CD14-positive monocyte (primary cell): ENCODE data around the gene KIF18A. TPM values are rescaled to one million over a fixed set of nuclear protein-coding genes. Genes with fewer than 3 reads are reported as not detected.

ENCODE experiments used
- DNase-seq, 3 donors: peaks; one replicate each; pipeline ENCODE4 v3.0.0-alpha.2; 2011 to 2022
- H2AFZ ChIP-seq: 2 replicates; pipeline ENCODE4 v1.6.0; 2012; ENCODE audit warnings: mild to moderate bottlenecking, low read depth, low read length, inconsistent platforms; ENCODE audit not compliant: insufficient read depth, poor library complexity, severe bottlenecking
- H3K27ac ChIP-seq, 2 donors: 1 replicate in 1 of 2; 2 replicates in 1 of 2; pipeline ENCODE4 v1.5.1; 2012 to 2013; ENCODE audit warnings: low read length in 2 of 2, control low read depth in 1 of 2, inconsistent platforms in 1 of 2, low read depth in 1 of 2, mild to moderate bottlenecking in 1 of 2
- H3K27me3 ChIP-seq, 2 donors: one replicate each; pipeline versions ENCODE4 v1.6.0 to v1.6.1; 2011 to 2013; ENCODE audit warnings: low read length in 2 of 2; ENCODE audit not compliant: control insufficient read depth in 2 of 2, insufficient read depth in 2 of 2
- H3K36me3 ChIP-seq, 2 donors: replicated peaks in 1 of 2; 1 replicate in 1 of 2; 2 replicates in 1 of 2; pipeline versions ENCODE4 v1.5.1 to v1.6.1; 2012 to 2013; ENCODE audit warnings: low read length in 2 of 2, control low read depth in 1 of 2, inconsistent platforms in 1 of 2, mild to moderate bottlenecking in 1 of 2; ENCODE audit not compliant: insufficient read depth in 2 of 2, control insufficient read depth in 1 of 2
- H3K4me1 ChIP-seq, 2 donors: 1 replicate in 1 of 2; 2 replicates in 1 of 2; pipeline versions ENCODE4 v1.5.1 to v1.6.1; 2012 to 2013; ENCODE audit warnings: low read length in 2 of 2, control low read depth in 1 of 2, inconsistent platforms in 1 of 2, mild to moderate bottlenecking in 1 of 2, moderate library complexity in 1 of 2; ENCODE audit not compliant: insufficient read depth in 2 of 2, control insufficient read depth in 1 of 2
- H3K4me2 ChIP-seq: replicated peaks from 2 replicates; pipeline ENCODE3; 2012; ENCODE audit warnings: low read length, moderate library complexity, mild to moderate bottlenecking; ENCODE audit not compliant: poor library complexity, severe bottlenecking; ENCODE audit errors: extremely low read depth
- H3K4me3 ChIP-seq, 3 experiments: fragments of 200-600 bp in 1 of 3; sonication (generic) in 1 of 3; replicated peaks in 1 of 3; 1 replicate in 2 of 3; 2 replicates in 1 of 3; pipeline ENCODE4 v1.5.1; 2011 to 2013; ENCODE audit warnings: low read length in 3 of 3, mild to moderate bottlenecking in 3 of 3, control low read depth in 2 of 3, low read depth in 2 of 3, inconsistent platforms in 1 of 3, moderate library complexity in 1 of 3
- H3K79me2 ChIP-seq: 2 replicates; pipeline ENCODE4 v1.6.0; 2012; ENCODE audit warnings: mild to moderate bottlenecking, control low read depth, inconsistent platforms, low read length, moderate library complexity; ENCODE audit not compliant: insufficient read depth
- H3K9ac ChIP-seq: 2 replicates; pipeline ENCODE4 v1.6.0; 2017; ENCODE audit warnings: low read length, mild to moderate bottlenecking; ENCODE audit not compliant: insufficient read depth, poor library complexity, severe bottlenecking
- H3K9me3 ChIP-seq, 2 donors: replicated peaks in 1 of 2; 1 replicate in 1 of 2; 2 replicates in 1 of 2; pipeline versions ENCODE4 v1.5.1 to v1.6.1; 2012 to 2013; ENCODE audit warnings: low read length in 2 of 2, control low read depth in 1 of 2; ENCODE audit not compliant: control insufficient read depth in 1 of 2, insufficient read depth in 1 of 2
- H4K20me1 ChIP-seq: 2 replicates; pipeline ENCODE4 v1.6.0; 2012; ENCODE audit warnings: mild to moderate bottlenecking, low read length, control low read depth, moderate library complexity; ENCODE audit not compliant: insufficient read depth
- H3K27ac Mint-ChIP-seq, 7 donors: one replicate each; pipeline ENCODE4 v1.8.0; 2020; ENCODE audit warnings: mild to moderate bottlenecking in 7 of 7, mixed read lengths in 7 of 7, moderate library complexity in 6 of 7, inconsistent platforms in 2 of 7
- H3K27me3 Mint-ChIP-seq, 3 donors: one replicate each; pipeline ENCODE4 v1.8.0; 2021 to 2022; ENCODE audit warnings: low read depth in 3 of 3, mild to moderate bottlenecking in 3 of 3, mixed read lengths in 3 of 3, moderate library complexity in 3 of 3, inconsistent platforms in 1 of 3
- H3K36me3 Mint-ChIP-seq, 2 donors: one replicate each; pipeline ENCODE4 v1.8.0; 2020; ENCODE audit warnings: mixed read lengths in 2 of 2, inconsistent platforms in 1 of 2, mild to moderate bottlenecking in 1 of 2
- H3K4me1 Mint-ChIP-seq: one replicate; pipeline ENCODE4 v1.8.0; 2020; ENCODE audit warnings: mild to moderate bottlenecking, mixed read lengths
- H3K4me3 Mint-ChIP-seq, 2 donors: one replicate each; pipeline ENCODE4 v1.8.0; 2020; ENCODE audit warnings: mild to moderate bottlenecking in 2 of 2, mixed read lengths in 2 of 2, moderate library complexity in 1 of 2
- H3K9me3 Mint-ChIP-seq, 7 donors: one replicate each; pipeline ENCODE4 v1.8.0; 2020 to 2022; ENCODE audit warnings: mixed read lengths in 7 of 7, mild to moderate bottlenecking in 6 of 7, moderate library complexity in 6 of 7, inconsistent platforms in 2 of 7
- CTCF ChIP-seq: fragments of 200-600 bp; IDR thresholded peaks from one replicate; pipeline ENCODE4 v1.8.0; 2022; ENCODE audit warnings: antibody characterized with exemption, mild to moderate bottlenecking
- WGBS: methylation state at CpG from one replicate; pipeline ENCODE4 v1.1.5; 2013; ENCODE audit warnings: missing lambda C conversion rate; ENCODE audit not compliant: insufficient coverage; 5-methylcytosine and 5-hydroxymethylcytosine counted together
- intact Hi-C, 2 donors: fragments of 100-400 bp; cut with micrococcal nuclease; formaldehyde crosslinking; loops; one replicate each; pipeline versions ENCODE4 v1.15.0 to v1.15.1; 2023
- polyA plus RNA-seq, 3 donors: library from polyadenylated mRNA; depleted of rRNA in 1 of 3; unstranded in 2 of 3; stranded (reverse) in 1 of 3; fragments of 300-500 nt in 2 of 3; fragments of >200 nt in 1 of 3; fragmentation: Illumina TruSeq in 2 of 3; gene quantifications; 1 replicate in 2 of 3; 2 replicates in 1 of 3; pipeline ENCODE4 v1.2.3, GENCODE V29; 2012 to 2021

Gene KIF18A
- polyA plus RNA-seq, 3 donors = 0.13 to 0.73 TPM; not detected in 1

- Histone ChIP-seq H3K27ac (no peak overlapping the region), H3K9ac (no peak overlapping the region), H3K4me3 (no peak overlapping the region), H3K79me2 (no peaks in the 10 kb centered on the region), H2AFZ (no peak overlapping the region), H4K20me1 (no peaks in the 10 kb centered on the region), H3K36me3 (peaks cover 3 to 14% of the 10 kb centered on the region in 2 donors), H3K4me1 (no peaks in the 10 kb centered on the region), H3K27me3 (no peaks in the 10 kb centered on the region), H3K9me3 (no peaks in the 10 kb centered on the region), H3K4me2 (no peak overlapping the region)
- no peak for DNase-seq
- no peaks in the 10 kb centered on the region for H3K4me1 Mint-ChIP-seq
- no peak for TF ChIP-seq CTCF
- H3K4me3 Mint-ChIP-seq = no peak overlapping the region
- no CpG with 5 or more reads among the region's 5 CpGs for WGBS
- H3K27ac Mint-ChIP-seq = no peak overlapping the region
- H3K27me3 Mint-ChIP-seq = no peaks in the 10 kb centered on the region
- H3K36me3 Mint-ChIP-seq = peaks cover 8 to 29% of the 10 kb centered on the region in 2 donors
- peaks cover 0 to 1% (median 0%) of the 10 kb centered on the region in 7 donors for H3K9me3 Mint-ChIP-seq
- intact Hi-C loops = no loop called here
Observed at GRCh38 chr11:28049338-28050216, 58.4 kb downstream of the KIF18A start.

GRCh38 chr11:28048812-28049211 is 59.1 kb downstream of the KIF18A start:
- no peaks in the 10 kb centered on the region for H3K79me2 ChIP-seq
- no peak for TF ChIP-seq CTCF
- Mint-ChIP-seq H3K27me3 (no peaks in the 10 kb centered on the region), H3K4me3 (no peak overlapping the region), H3K36me3 (peaks cover 8 to 29% of the 10 kb centered on the region in 2 donors), H3K4me1 (no peaks in the 10 kb centered on the region), H3K9me3 (peaks cover 0 to 1% (median 0%) of the 10 kb centered on the region in 7 donors), H3K27ac (no peak overlapping the region)
- intact Hi-C loops = no loop called here
- H3K27ac ChIP-seq = no peak overlapping the region
- no peak overlapping the region for H3K9ac ChIP-seq
- no peak overlapping the region for H3K4me2 ChIP-seq
- no peak overlapping the region for H3K4me3 ChIP-seq
- no peak overlapping the region for H2AFZ ChIP-seq
- H4K20me1 ChIP-seq = no peaks in the 10 kb centered on the region
- H3K9me3 ChIP-seq = no peaks in the 10 kb centered on the region
- no peaks in the 10 kb centered on the region for H3K27me3 ChIP-seq
- H3K36me3 ChIP-seq = peaks cover 0 to 8% of the 10 kb centered on the region in 2 donors
- no peaks in the 10 kb centered on the region for H3K4me1 ChIP-seq
- no peak for DNase-seq
